Activated CD4-positive, alpha-beta T cell treated with anti-CD3 and anti-CD28 coated beads, Interleukin-2, amount 50 U/mL, for 16 hours (primary cell): ENCODE measurements around the gene CCDC187.
"Not testable (repeated sequence)": the region's sequence is repeated elsewhere in the genome, so short reads cannot be mapped to it uniquely, and the experiment has no call there.

Experiments
- DNase-seq: peaks from one replicate; pipeline ENCODE4 v3.0.0-alpha.2; 2020

The CCDC187 gene

GRCh38 chr9:136283291-136284235, 20.3 kb downstream of the CCDC187 start:
- peak; percentile 71 for DNase-seq

GRCh38 chr9:136282272-136282861, 21.5 kb downstream of the CCDC187 start:
- DNase-seq, result no peak

- DNase-seq, result no peak
Observed at GRCh38 chr9:136281421-136282271, 22.2 kb downstream of the CCDC187 start.

- no peak for DNase-seq
Observed at GRCh38 chr9:136280535-136281315, 23.2 kb downstream of the CCDC187 start.

- no peak for DNase-seq
Observed at GRCh38 chr9:136279471-136279870, 24.4 kb downstream of the CCDC187 start.

- no peak for DNase-seq
Observed at GRCh38 chr9:136278894-136279293, 25.0 kb downstream of the CCDC187 start.

GRCh38 chr9:136278221-136278620, 25.7 kb downstream of the CCDC187 start:
- DNase-seq, result no peak

- no peak for DNase-seq
Observed at GRCh38 chr9:136277746-136278145, 26.1 kb downstream of the CCDC187 start.

GRCh38 chr9:136276716-136277115, 27.2 kb downstream of the CCDC187 start:
- DNase-seq, result no peak

GRCh38 chr9:136275655-136276429, 28.1 kb downstream of the CCDC187 start:
- no peak for DNase-seq

GRCh38 chr9:136274786-136275654, 28.9 kb downstream of the CCDC187 start:
- no peak for DNase-seq

- DNase-seq, result no peak
Observed at GRCh38 chr9:136273921-136274785, 29.7 kb downstream of the CCDC187 start.

GRCh38 chr9:136273244-136273865, 30.5 kb downstream of the CCDC187 start:
- DNase-seq, result no peak

- DNase-seq, result no peak
Observed at GRCh38 chr9:136270173-136270705, 33.7 kb downstream of the CCDC187 start.

GRCh38 chr9:136268735-136269134, 35.2 kb downstream of the CCDC187 start:
- no peak for DNase-seq

GRCh38 chr9:136268318-136268717, 35.6 kb downstream of the CCDC187 start:
- no peak for DNase-seq

GRCh38 chr9:136267261-136268111, 36.4 kb downstream of the CCDC187 start:
- DNase-seq, result peak; percentile 89

GRCh38 chr9:136266641-136267040, 37.3 kb downstream of the CCDC187 start:
- DNase-seq, result not testable (repeated sequence)
